K562 (cell line): ENCODE measurements around the gene RBMS3. TPM values are rescaled to one million over a fixed set of nuclear protein-coding genes. Genes with fewer than 3 reads are reported as not detected.

ENCODE experiments used
- ATAC-seq: fragments of 200-7000 bp; cut with Tn5 transposase; 3 replicates; pipeline ENCODE4 v1.9.1; 2020; ENCODE audit warnings: moderate library complexity
- BruUV-seq: library from RNA; stranded (reverse); fragments of 400-500 nt; replicated peaks from 2 replicates; lab custom pipeline; 2021; lab: Mats Ljungman, UMichigan
- CTCF ChIA-PET: fragments of 300-600 bp; formaldehyde crosslinking; extraction: SDS; loops from one replicate; lab custom pipeline; 2021; ENCODE audit warnings: low intra/inter-chr PET ratio; lab: Yijun Ruan, JAX
- POLR2A ChIA-PET: fragments of 300-600, 350-650 bp; sonication (Branson Sonifier 250); formaldehyde crosslinking; extraction: SDS; loops from one replicate; lab custom pipeline; 2021; ENCODE audit warnings: antibody characterized with exemption, inconsistent platforms; lab: Yijun Ruan, JAX
- DNase-seq, 4 experiments: peaks; one replicate each; pipeline versions ENCODE4 v3.0.0 to v3.0.0-alpha.2; 2011 to 2018; ENCODE audit warnings: low spot score in 3 of 4, mixed read lengths in 3 of 4; ENCODE audit errors: extremely low read depth in 1 of 4
- FAIRE-seq: peaks from 2 replicates; lab custom pipeline; 2011; peaks lifted over from hg19 to GRCh38; lab: Jason Lieb, UNC
- H2AFZ ChIP-seq: 2 replicates; pipeline ENCODE4 v1.6.0; 2011; ENCODE audit warnings: low read depth, low read length, control low read depth, inconsistent platforms
- H3K27ac ChIP-seq: fragments of 200-600 bp; 3 replicates; pipeline ENCODE4 v1.8.0; 2011; ENCODE audit warnings: low read depth, mild to moderate bottlenecking, control low read depth, inconsistent platforms, low read length, moderate library complexity, mixed read lengths; ENCODE audit errors: extremely low read depth
- H3K27me3 ChIP-seq, 2 experiments: fragments of 300-600 bp in 1 of 2; 2 replicates in 1 of 2; 3 replicates in 1 of 2; pipeline versions ENCODE4 v1.6.0 to v1.8.0; 2011; ENCODE audit warnings: inconsistent platforms in 2 of 2, low read length in 2 of 2, mild to moderate bottlenecking in 1 of 2, mixed read lengths in 1 of 2, moderate library complexity in 1 of 2; ENCODE audit not compliant: control insufficient read depth in 2 of 2, insufficient read depth in 2 of 2
- H3K36me3 ChIP-seq: fragments of 300-600 bp; 3 replicates; pipeline ENCODE4 v1.8.0; 2011; ENCODE audit warnings: mild to moderate bottlenecking, low read length, inconsistent platforms; ENCODE audit not compliant: control insufficient read depth, insufficient read depth
- H3K4me1 ChIP-seq, 2 experiments: fragments of 200-600 bp in 1 of 2; replicated peaks in 1 of 2; 2 replicates in 1 of 2; 3 replicates in 1 of 2; pipeline versions ENCODE4 v1.5.1 to v1.8.0; 2011; ENCODE audit warnings: inconsistent platforms in 2 of 2, low read length in 2 of 2, mild to moderate bottlenecking in 1 of 2, mixed read lengths in 1 of 2, moderate library complexity in 1 of 2; ENCODE audit not compliant: control insufficient read depth in 2 of 2, insufficient read depth in 2 of 2
- H3K4me2 ChIP-seq: 2 replicates; pipeline ENCODE4 v1.6.1; 2011; ENCODE audit warnings: low read length, control low read depth, inconsistent platforms, mixed read lengths; ENCODE audit not compliant: insufficient read depth
- H3K4me3 ChIP-seq: fragments of 200-600 bp; sonication (generic), shearing (Covaris generic); 2 replicates; pipeline ENCODE4 v1.5.1; 2016; ENCODE audit warnings: control low read depth, inconsistent platforms
- H3K79me2 ChIP-seq: fragments of 200-600 bp; 3 replicates; pipeline ENCODE4 v1.8.0; 2011; ENCODE audit warnings: low read length, inconsistent platforms; ENCODE audit not compliant: control insufficient read depth, insufficient read depth
- H3K9ac ChIP-seq, 2 experiments: 2 replicates each; pipeline versions ENCODE4 v1.6.0 to v1.6.1; 2011; ENCODE audit warnings: low read depth in 2 of 2, low read length in 2 of 2, control low read depth in 1 of 2, inconsistent platforms in 1 of 2, mild to moderate bottlenecking in 1 of 2, mixed read lengths in 1 of 2; ENCODE audit not compliant: insufficient read depth in 1 of 2
- H3K9me1 ChIP-seq: one replicate; pipeline ENCODE4 v1.6.0; 2011; ENCODE audit warnings: inconsistent platforms, mild to moderate bottlenecking, low read length, moderate library complexity; ENCODE audit not compliant: control insufficient read depth, insufficient read depth
- H3K9me3 ChIP-seq: replicated peaks from 2 replicates; pipeline ENCODE4 v1.5.1; 2011; ENCODE audit warnings: low read depth, low read length, inconsistent platforms; ENCODE audit not compliant: control insufficient read depth, insufficient read depth
- H4K20me1 ChIP-seq: replicated peaks from 2 replicates; pipeline ENCODE4 v1.6.1; 2011; ENCODE audit warnings: low read length, inconsistent platforms, mixed read lengths; ENCODE audit not compliant: control insufficient read depth, insufficient read depth
- CBX3 ChIP-seq, 2 experiments: IDR thresholded peaks; 1 replicate in 1 of 2; 2 replicates in 1 of 2; pipeline ENCODE4 v1.6.1; 2012; ENCODE audit warnings: inconsistent platforms in 2 of 2, low read length in 2 of 2, borderline replicate concordance in 1 of 2, control low read depth in 1 of 2
- DPF2 ChIP-seq: fragments of 450-650 bp; IDR thresholded peaks from 2 replicates; pipeline ENCODE4 v1.6.1; 2016
- GATAD2B ChIP-seq: fragments of 450-650 bp; IDR thresholded peaks from 2 replicates; pipeline ENCODE4 v1.6.1; 2017; ENCODE audit warnings: mild to moderate bottlenecking, borderline replicate concordance
- MTA1 ChIP-seq: fragments of 450-650 bp; IDR thresholded peaks from 2 replicates; pipeline ENCODE4 v1.6.1; 2017; ENCODE audit warnings: borderline replicate concordance
- PCBP1 ChIP-seq: fragments of 200-400 bp; formaldehyde crosslinking; IDR thresholded peaks from 2 replicates; pipeline ENCODE4 v1.6.1; 2018; ENCODE audit warnings: mild to moderate bottlenecking, low read depth, low read length; ENCODE audit not compliant: poor library complexity, severe bottlenecking
- RBM22 ChIP-seq: fragments of 200-400 bp; formaldehyde crosslinking; IDR thresholded peaks from 2 replicates; pipeline ENCODE4 v1.6.1; 2018; ENCODE audit warnings: low read length, low read depth; ENCODE audit not compliant: poor library complexity, severe bottlenecking
- SMC3 ChIP-seq: conservative IDR thresholded peaks from 2 replicates; pipeline ENCODE4 v1.6.1; 2011; ENCODE audit warnings: low read depth, low read length, improper control_type of control experiment; ENCODE audit not compliant: insufficient read depth
- SRSF3 ChIP-seq: fragments of 200-400 bp; formaldehyde crosslinking; IDR thresholded peaks from 2 replicates; pipeline ENCODE4 v1.6.1; 2016; ENCODE audit warnings: mild to moderate bottlenecking, low read length, moderate library complexity; ENCODE audit not compliant: insufficient read depth
- ZNF41 ChIP-seq: fragments of 250-450 bp; sonication (Bioruptor Pico); conservative IDR thresholded peaks from 2 replicates; pipeline ENCODE4 v1.4.0; 2020; ENCODE audit warnings: mild to moderate bottlenecking
- WGBS: fragments of 100-300 bp; shearing (Covaris generic); methylation state at CpG from one replicate; pipeline ENCODE4 v1.1.6; 2016; ENCODE audit warnings: low coverage, mixed read lengths; ENCODE audit not compliant: insufficient coverage; ENCODE audit errors: missing lambda C conversion rate; 5-methylcytosine and 5-hydroxymethylcytosine counted together
- in situ Hi-C: fragments of 300-500 bp; cut with MboI; formaldehyde crosslinking; loops from 4 replicates; pipeline ENCODE4 v1.15.0; 2018; ENCODE audit warnings: inconsistent platforms, mixed read lengths
- intact Hi-C: fragments of 100-400 bp; cut with micrococcal nuclease; formaldehyde crosslinking; loops from 2 replicates; pipeline ENCODE4 v1.14.2; 2022
- polyA plus RNA-seq, 8 experiments: library from polyadenylated mRNA; depleted of rRNA in 4 of 8; stranded (reverse) in 5 of 8; unstranded in 3 of 8; fragments of >200 nt; fragmentation: Nextera tagmentation in 2 of 8; fragmentation: Illumina TruSeq in 1 of 8; extraction: Ambion mirVana in 2 of 8; extraction: Trizol in 1 of 8; gene quantifications; 2 replicates each; pipeline versions ENCODE4 v1.2.1 to v1.2.3, GENCODE V29; 2011 to 2014; ENCODE audit warnings: inconsistent platforms in 1 of 8, missing spikeins in 1 of 8
- total RNA-seq, 7 experiments: library from RNA; depleted of rRNA in 6 of 7; stranded (reverse); fragments of >200 nt in 6 of 7; fragmentation: Illumina TruSeq in 2 of 7; extraction: Trizol in 2 of 7; gene quantifications; 2 replicates each; pipeline versions ENCODE4 v1.2.1 to v1.2.3, GENCODE V29; 2011 to 2021; ENCODE audit warnings: low replicate concordance in 1 of 7
- TF ChIP-seq, protein P1 (sequence below): IDR thresholded peaks from 2 replicates; pipeline ENCODE4 v1.6.1; 2012; ENCODE audit warnings: low read depth, low read length, improper control_type of control experiment, borderline replicate concordance
- TF ChIP-seq, protein P2 (sequence below), 2 experiments: fragments of 450-650 bp in 1 of 2; IDR thresholded peaks; 2 replicates each; pipeline ENCODE4 v1.6.1; 2011 to 2017; ENCODE audit warnings: low read depth in 2 of 2, antibody characterized with exemption in 1 of 2, borderline replicate concordance in 1 of 2, low read length in 1 of 2, mild to moderate bottlenecking in 1 of 2, mixed read lengths in 1 of 2; ENCODE audit not compliant: control insufficient read depth in 1 of 2
- TF ChIP-seq, protein P3 (sequence below): fragments of 450-650 bp; formaldehyde crosslinking; IDR thresholded peaks from 2 replicates; pipeline ENCODE4 v1.4.0; 2020; ENCODE audit warnings: mild to moderate bottlenecking, moderate library complexity
- TF ChIP-seq, protein P4 (sequence below): sonication (generic); formaldehyde crosslinking; IDR thresholded peaks from 2 replicates; pipeline ENCODE4 v1.9.0; 2022; ENCODE audit warnings: mild to moderate bottlenecking, missing genetic modification reagents

The RBMS3 gene
- total and polyA plus RNA-seq, 9 of the 15 experiments (the other 6 are each of a cell fraction or from before 2014, with no cell fraction given) = 0.20 TPM; not detected in 8

DNA sequence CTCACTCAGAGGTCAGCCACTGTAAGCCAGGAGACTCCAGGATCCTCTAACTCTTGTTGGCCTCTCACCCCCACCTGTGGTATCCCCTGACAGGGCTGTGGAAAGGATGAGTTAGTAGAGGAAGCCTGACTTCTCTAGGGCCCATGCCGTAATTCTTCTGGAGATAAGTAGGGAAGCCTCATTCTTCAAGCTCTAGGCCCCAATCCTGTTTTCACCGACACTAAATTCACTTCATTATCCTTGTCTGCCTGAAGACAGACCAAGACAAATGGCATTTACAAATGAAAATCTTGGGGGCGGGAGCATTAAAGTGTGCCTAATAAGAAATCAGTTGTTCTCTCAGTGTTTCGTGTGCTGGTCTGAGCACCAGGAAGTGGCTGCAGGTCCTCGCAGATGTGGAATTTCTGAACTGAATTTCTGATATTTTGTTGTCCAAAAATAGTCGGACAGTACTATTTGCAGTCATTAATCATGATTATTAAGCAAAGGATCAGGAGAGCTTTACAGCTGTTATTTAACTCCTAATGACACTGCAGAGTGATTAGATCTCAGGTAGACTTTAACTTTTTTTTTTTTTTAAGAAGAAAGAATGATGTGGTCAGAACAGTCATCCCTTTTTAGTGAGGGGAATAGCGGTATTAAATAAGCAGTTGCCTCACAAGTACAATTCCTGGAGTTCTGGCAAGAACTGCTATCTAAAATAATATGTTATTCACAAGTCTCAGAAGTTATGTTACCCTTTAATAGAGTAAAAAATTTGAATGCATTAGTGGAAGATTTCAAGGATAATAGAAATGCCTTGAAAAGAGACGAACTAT is 58.4 kb downstream of the RBMS3 start:
- DNase-seq (no peak), FAIRE-seq (no peak), ATAC-seq (no peak)
- H3K4me2 ChIP-seq = no peak overlapping the region
- no peaks in the 10 kb centered on the region; the same call in 1 of the 2 replicates for H3K9me3 ChIP-seq
- TF ChIP-seq, protein P1, sequence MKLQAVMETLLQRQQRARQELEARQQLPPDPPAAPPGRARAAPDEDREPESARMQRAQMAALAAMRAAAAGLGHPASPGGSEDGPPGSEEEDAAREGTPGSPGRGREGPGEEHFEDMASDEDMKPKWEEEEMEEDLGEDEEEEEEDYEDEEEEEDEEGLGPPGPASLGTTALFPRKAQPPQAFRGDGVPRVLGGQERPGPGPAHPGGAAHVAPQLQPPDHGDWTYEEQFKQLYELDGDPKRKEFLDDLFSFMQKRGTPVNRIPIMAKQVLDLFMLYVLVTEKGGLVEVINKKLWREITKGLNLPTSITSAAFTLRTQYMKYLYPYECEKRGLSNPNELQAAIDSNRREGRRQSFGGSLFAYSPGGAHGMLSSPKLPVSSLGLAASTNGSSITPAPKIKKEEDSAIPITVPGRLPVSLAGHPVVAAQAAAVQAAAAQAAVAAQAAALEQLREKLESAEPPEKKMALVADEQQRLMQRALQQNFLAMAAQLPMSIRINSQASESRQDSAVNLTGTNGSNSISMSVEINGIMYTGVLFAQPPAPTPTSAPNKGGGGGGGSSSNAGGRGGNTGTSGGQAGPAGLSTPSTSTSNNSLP = no peak
- TF ChIP-seq MTA1 = no peak
- TF ChIP-seq, protein P2, sequence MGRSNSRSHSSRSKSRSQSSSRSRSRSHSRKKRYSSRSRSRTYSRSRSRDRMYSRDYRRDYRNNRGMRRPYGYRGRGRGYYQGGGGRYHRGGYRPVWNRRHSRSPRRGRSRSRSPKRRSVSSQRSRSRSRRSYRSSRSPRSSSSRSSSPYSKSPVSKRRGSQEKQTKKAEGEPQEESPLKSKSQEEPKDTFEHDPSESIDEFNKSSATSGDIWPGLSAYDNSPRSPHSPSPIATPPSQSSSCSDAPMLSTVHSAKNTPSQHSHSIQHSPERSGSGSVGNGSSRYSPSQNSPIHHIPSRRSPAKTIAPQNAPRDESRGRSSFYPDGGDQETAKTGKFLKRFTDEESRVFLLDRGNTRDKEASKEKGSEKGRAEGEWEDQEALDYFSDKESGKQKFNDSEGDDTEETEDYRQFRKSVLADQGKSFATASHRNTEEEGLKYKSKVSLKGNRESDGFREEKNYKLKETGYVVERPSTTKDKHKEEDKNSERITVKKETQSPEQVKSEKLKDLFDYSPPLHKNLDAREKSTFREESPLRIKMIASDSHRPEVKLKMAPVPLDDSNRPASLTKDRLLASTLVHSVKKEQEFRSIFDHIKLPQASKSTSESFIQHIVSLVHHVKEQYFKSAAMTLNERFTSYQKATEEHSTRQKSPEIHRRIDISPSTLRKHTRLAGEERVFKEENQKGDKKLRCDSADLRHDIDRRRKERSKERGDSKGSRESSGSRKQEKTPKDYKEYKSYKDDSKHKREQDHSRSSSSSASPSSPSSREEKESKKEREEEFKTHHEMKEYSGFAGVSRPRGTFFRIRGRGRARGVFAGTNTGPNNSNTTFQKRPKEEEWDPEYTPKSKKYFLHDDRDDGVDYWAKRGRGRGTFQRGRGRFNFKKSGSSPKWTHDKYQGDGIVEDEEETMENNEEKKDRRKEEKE (IDR thresholded peaks at IDR 0.05; ENCODE audit: borderline replicate concordance in 1 of 2, control insufficient read depth in 1 of 2, low read depth in 2 of 2, low read length in 1 of 2) = no peak
- TF ChIP-seq GATAD2B = no peak
- no peak for TF ChIP-seq RBM22
- no peak for TF ChIP-seq PCBP1
- TF ChIP-seq ZNF41 (CRISPR knock-in tag) = no peak
- TF ChIP-seq, protein P3, sequence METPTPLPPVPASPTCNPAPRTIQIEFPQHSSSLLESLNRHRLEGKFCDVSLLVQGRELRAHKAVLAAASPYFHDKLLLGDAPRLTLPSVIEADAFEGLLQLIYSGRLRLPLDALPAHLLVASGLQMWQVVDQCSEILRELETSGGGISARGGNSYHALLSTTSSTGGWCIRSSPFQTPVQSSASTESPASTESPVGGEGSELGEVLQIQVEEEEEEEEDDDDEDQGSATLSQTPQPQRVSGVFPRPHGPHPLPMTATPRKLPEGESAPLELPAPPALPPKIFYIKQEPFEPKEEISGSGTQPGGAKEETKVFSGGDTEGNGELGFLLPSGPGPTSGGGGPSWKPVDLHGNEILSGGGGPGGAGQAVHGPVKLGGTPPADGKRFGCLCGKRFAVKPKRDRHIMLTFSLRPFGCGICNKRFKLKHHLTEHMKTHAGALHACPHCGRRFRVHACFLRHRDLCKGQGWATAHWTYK (CRISPR knock-in tag) = no peak
- no peak for TF ChIP-seq SMC3
- no peak for TF ChIP-seq CBX3 (IDR thresholded peaks at IDR 0.05; ENCODE audit: borderline replicate concordance in 1 of 2, low read length in 2 of 2)
- no peak for TF ChIP-seq SRSF3
- TF ChIP-seq DPF2 = no peak
- TF ChIP-seq, protein P4, sequence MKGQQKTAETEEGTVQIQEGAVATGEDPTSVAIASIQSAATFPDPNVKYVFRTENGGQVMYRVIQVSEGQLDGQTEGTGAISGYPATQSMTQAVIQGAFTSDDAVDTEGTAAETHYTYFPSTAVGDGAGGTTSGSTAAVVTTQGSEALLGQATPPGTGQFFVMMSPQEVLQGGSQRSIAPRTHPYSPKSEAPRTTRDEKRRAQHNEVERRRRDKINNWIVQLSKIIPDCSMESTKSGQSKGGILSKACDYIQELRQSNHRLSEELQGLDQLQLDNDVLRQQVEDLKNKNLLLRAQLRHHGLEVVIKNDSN (CRISPR knock-in tag) = no peak
- no peaks in the 10 kb centered on the region for H3K27me3 ChIP-seq
- BruUV-seq = no TSS peak
- H3K9me1 ChIP-seq = no peaks in the 10 kb centered on the region
- no peaks in the 10 kb centered on the region for H3K79me2 ChIP-seq
- no peak overlapping the region for H3K9ac ChIP-seq
- H3K36me3 ChIP-seq = no peaks in the 10 kb centered on the region
- H4K20me1 ChIP-seq = no peaks in the 10 kb centered on the region
- no peak overlapping the region for H3K4me3 ChIP-seq
- H2AFZ ChIP-seq = no peak overlapping the region
- intact Hi-C loops = no loop called here
- CTCF ChIA-PET = no interaction called here
- WGBS = 0% methylated on average over 8 of the region's 8 CpGs
- no peaks in the 10 kb centered on the region for H3K4me1 ChIP-seq
- POLR2A ChIA-PET = no interaction called here
- in situ Hi-C loops = no loop called here
- H3K27ac ChIP-seq = no peak overlapping the region
